Omental fat pad (tissue), 4 donors: Measurements from ENCODE around the gene BSG. TPM values are rescaled to one million over a fixed set of nuclear protein-coding genes. Genes with fewer than 3 reads are reported as not detected.

ENCODE experiments used
- ATAC-seq: fragments of 150-250 bp; one replicate; pipeline ENCODE4 v1.9.1; 2016; ENCODE audit warnings: mild to moderate bottlenecking, moderate library complexity; ENCODE audit not compliant: low FRiP score
- DNase-seq: peaks from one replicate; pipeline ENCODE4 v3.0.0-alpha.2; 2019; ENCODE audit warnings: low spot score
- CTCF ChIP-seq, 3 donors: fragments of 450-650 bp; IDR thresholded peaks; one replicate each; pipeline ENCODE4 v1.5.1; 2016 to 2017; ENCODE audit warnings: antibody characterized with exemption in 3 of 3, mild to moderate bottlenecking in 3 of 3, moderate library complexity in 2 of 3
- total RNA-seq, 4 donors: library from RNA; depleted of rRNA; stranded (reverse); fragments of >200 nt; gene quantifications; one replicate each; pipeline ENCODE4 v1.1.0, GENCODE V29; 2016

BSG gene
- total RNA-seq, 4 donors from 2014 or later: 331 to 521 (median 417) TPM

- DNase-seq (no peak), ATAC-seq (no peak)
- TF ChIP-seq CTCF (IDR thresholded peaks at IDR 0.05): no peak
Measured at GRCh38 chr19:588741-589692, 16.6 kb downstream of the BSG start.

DNA sequence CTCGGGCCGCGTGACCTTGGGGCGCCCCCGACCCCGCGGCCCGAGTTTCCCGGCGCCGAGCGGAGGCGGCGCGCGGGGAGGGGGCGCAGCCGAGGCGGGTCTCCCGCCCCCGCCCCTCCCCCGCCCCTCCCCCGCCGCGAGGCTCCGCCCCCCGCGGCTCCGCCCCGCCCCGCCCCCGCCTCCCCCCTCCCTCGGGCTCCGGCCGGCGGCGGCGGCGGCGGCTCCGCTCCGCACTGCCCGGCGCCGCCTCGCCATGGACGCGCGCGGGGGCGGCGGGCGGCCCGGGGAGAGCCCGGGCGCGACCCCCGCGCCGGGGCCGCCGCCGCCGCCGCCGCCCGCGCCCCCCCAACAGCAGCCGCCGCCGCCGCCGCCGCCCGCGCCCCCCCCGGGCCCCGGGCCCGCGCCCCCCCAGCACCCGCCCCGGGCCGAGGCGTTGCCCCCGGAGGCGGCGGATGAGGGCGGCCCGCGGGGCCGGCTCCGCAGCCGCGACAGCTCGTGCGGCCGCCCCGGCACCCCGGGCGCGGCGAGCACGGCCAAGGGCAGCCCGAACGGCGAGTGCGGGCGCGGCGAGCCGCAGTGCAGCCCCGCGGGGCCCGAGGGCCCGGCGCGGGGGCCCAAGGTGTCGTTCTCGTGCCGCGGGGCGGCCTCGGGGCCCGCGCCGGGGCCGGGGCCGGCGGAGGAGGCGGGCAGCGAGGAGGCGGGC, 17.4 kb downstream of the BSG start, which contains the start of gene HCN2:
HCN2 (plus strand) TSS at position 189 of the 703 bp plus-strand sequence; CDS start at position 254, 65 bp downstream.
- DNase-seq (no peak), ATAC-seq (no peak)
- TF ChIP-seq CTCF (IDR thresholded peaks at IDR 0.05): no peak

DNA sequence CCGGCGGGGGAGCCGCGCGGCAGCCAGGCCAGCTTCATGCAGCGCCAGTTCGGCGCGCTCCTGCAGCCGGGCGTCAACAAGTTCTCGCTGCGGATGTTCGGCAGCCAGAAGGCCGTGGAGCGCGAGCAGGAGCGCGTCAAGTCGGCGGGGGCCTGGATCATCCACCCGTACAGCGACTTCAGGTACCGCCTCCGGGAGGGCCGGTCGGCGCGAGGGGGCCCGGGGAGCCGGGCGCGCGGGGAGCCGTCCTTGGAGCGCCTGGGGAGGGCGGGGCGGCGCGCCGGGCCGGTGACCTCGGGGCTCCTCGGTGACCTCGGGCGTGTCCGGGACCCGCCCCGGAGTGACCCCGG, 18.0 kb downstream of the BSG start:
- DNase-seq: no peak
- no peak for TF ChIP-seq CTCF (IDR thresholded peaks at IDR 0.05)
- ATAC-seq: no peak

DNA sequence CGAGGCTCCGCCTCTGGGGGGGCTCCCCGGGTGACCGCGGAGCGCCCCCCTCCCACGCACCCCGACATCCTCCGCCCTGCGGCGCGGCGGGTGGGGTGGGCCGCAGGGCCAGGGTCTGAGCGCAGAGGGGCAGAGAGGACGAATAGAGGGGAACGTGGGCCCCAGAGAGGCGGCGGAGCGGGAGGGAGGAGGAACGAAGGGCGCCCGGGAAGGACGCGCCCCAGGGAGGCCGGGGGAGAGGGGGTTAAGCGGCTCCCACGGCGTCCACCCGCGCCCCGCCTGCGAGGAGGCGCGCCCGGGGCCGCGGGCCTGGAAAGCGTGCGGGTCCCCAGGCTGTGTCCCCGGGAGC, 18.3 kb downstream of the BSG start:
- ATAC-seq (no peak), DNase-seq (no peak)
- TF ChIP-seq CTCF (IDR thresholded peaks at IDR 0.05): no peak

DNA sequence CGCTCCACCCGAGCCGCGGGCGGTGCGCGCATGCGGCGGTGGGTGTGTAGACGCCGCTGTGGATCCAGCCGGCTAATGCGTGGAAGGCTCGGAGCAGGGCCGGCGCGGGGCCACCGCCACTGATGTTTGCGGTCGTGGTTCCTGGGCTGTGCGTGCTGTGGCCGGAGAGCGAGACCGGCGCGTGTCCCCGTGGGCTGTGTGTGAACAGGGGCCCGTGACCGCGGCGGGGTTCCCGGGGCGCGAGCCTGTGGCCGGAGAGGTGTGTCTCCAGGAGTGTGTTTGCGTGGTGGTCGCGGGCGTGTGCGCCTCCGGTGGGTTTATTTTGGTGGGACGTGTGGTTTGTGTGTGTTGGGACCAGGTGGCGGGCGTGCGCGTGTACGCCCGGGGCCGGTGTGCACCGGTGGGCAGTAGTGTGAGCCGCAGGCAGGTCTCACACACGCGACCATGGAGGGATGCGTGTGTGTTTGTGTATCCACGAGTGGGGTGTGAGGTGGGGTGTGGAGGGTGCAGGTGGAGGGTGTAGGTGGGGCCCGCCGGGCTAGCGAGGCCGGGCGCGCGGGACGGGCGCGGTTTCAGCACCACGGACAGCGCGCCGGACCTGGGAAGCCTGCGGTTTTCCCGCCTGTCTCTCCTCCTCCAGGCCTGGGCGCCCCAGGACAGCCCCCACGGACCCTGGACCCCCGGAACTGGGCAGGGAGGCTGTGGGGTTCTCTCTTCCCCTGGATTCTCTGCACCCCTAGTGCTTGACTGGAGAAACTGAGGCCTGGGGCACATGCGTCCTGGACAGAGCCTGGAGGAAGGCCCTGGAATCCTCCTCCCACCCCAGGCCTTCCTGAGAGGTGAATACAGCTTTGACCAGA, 18.9 kb downstream of the BSG start:
- ATAC-seq (no peak), DNase-seq (no peak)
- TF ChIP-seq CTCF (IDR thresholded peaks at IDR 0.05): no peak

DNA sequence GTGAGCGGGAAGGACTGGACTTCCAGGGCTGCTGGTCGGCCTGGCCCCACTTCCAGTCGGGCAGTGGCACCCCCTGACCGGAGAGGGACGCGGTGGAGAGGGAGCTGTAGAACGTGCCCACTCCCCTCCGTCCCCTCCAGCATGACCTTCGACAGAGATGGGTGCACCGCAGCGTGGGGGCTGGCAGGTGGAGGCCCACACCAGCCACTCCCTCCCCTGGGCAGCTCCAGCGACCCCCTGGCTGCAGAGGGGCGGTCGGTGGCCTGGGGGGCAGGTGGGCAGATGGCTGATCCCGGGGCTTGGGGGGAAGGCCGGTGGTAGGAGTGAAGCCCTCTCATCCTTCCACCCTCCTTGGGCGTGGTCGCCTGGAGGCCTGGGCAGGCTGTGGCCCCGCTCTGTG, 19.7 kb downstream of the BSG start:
- TF ChIP-seq CTCF (IDR thresholded peaks at IDR 0.05): no peak
- DNase-seq (no peak), ATAC-seq (no peak)
